ENCODE measurements around the gene KIAA0232.
"Not testable (repeated sequence)": the region's sequence is repeated elsewhere in the genome, so short reads cannot be mapped to it uniquely, and the experiment has no call there.

Gene KIAA0232

DNA sequence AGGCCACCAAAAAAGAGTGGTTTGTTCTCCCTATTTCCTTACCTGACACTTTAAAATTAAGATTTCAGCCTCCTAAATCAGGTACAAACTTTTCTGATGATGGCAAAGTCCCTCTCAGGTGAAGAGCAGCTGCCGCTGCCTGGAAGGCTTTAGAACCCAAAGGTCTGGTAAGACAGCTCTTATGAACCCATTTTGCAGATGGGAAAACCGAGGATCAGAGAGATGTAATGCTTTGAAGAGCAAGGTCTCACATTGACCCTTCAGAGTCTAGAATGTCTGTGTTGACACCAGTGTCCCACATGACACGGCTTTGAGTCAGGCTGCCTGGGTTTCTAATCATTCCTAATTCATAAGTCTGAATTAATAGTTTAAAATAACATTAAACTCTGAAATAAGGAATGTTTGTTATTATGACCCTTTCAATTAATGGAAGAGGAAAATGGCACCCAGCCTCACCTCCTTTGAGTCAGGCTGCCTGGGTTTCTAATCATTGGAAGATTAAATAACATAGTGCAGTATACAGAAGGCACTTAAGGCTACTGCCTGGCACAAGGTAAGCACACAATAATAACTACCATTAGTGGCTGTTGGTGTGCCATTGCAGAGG lies 27.9 kb upstream of the KIAA0232 start:
- no peak for DNase-seq

GRCh38 chr4:6755088-6755753 lies 27.3 kb upstream of the KIAA0232 start:
- no peak for DNase-seq

GRCh38 chr4:6756345-6756744 lies 26.2 kb upstream of the KIAA0232 start:
- not testable (repeated sequence) for DNase-seq

- no peak for DNase-seq
Observed at GRCh38 chr4:6758728-6759127, 23.8 kb upstream of the KIAA0232 start.

- DNase-seq = no peak
Observed at GRCh38 chr4:6760865-6761264, 21.7 kb upstream of the KIAA0232 start.

DNA sequence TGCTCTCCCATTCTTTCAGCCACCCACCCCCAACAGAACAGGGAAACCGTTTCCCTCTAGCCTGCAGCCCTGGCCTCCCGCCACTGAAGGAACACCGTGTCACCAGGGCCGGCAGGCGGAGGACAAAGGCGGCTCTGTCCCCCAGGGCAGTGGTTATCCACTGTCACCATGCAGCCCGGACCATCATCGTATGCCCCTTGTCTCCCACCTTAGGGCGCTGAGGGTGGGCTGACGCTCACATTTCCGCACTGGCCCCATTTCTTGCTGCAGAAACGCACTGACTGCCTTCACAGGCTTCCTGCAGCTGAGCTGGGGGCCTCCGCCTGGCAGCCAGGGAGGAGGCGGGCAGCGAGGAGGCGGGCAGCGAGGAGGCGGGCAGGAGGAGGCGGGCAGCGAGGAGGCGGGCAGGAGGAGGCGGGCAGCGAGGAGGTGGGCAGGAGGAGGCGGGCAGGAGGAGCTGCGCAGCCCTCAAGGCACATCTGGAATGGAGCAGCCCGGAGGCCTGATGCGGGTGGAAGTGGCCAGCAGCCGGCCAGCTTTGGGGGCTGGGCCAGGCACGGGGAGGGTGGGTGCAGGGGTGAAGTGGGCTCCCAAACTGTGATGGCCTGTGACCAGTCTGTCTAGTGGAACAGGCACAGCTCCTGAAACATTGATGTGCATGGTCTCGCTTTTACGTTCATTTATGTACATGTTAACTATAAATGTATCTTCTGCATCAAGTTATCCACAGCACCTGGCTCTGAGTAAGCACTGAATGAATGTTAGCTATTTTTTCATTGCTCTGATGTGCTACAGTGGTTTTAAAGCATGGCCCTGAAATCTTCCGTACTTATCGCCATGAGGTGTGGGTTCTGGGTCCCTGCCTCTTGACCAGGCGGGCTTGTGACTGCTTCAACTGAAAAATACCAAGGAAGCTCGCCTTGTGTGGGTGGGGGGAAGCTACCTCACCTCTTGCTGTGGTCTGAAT lies 20.6 kb upstream of the KIAA0232 start:
- DNase-seq = no peak

DNA sequence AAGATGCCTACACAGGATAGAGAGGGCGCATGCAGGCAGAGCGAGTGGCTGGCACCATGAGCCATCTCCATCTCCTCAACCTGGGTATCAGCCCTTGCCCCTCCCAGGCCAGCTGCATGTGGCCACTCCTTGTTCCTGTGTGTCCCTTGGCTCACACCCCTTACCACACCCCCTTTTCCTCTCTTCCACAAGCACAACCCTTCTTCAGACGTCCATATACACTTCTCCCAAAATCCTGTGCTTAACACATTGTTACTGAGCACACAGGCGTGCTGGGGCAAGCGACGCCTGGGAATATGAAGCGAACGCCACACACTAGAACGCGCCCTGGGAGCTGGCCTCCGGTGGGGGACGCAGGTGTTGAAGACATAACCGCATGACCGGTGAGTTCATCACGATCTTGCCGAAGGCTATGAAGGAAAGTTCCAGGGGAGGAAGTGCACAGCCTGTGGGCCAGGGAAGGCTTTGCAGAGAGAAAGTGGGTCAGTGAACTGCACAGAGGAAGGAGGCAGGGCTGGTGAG lies 19.1 kb upstream of the KIAA0232 start:
- DNase-seq = no peak

DNA sequence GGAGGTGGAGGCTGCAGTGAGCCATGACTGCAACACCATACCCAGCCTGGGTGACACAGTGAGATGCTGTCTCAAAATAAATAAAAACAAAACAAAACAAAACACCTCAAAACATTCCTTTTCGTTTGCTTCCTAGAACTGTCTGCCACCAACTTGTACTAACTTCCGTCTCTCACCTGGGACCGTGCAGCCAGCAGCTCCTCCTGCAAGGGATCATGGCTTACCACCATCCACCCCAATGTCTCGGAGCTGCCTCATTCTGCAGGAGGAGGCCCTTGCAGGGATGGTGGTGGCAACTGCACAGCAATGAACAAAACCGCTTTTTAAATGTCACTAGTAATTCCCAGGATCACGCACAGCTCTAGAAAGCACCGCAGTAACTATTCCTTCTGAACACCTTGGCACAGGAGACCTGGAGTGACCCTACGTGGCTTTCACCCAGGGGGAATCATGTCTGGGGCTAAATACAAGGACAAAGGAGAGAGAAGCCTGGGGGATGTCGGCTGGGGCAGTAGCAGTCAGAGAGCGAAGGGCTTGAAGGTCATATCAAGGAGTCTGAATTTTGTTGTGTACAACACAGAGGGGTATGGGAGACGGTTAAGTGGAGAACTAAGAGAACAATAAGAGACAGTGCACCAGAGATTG lies 17.4 kb upstream of the KIAA0232 start:
- DNase-seq = no peak

DNA sequence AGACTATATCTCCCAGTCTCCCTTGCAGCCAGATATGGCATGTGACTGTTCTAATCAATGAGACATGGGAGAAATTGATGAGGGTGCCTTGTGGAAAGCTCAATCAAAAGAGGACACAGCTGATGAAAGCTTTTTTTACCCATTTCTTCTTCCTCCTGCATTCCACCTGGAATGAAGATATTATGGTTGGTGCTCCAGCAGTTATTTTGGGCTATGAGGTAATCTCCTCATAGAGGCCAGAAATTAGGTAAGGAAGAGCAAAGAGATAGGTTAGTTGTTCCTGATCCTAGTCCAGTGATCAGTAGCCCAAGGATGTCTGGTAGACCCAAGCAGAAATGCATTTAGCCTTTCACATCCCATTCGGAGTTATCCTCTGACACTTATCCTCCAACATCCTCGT lies 16.8 kb upstream of the KIAA0232 start:
- DNase-seq = no peak

DNA sequence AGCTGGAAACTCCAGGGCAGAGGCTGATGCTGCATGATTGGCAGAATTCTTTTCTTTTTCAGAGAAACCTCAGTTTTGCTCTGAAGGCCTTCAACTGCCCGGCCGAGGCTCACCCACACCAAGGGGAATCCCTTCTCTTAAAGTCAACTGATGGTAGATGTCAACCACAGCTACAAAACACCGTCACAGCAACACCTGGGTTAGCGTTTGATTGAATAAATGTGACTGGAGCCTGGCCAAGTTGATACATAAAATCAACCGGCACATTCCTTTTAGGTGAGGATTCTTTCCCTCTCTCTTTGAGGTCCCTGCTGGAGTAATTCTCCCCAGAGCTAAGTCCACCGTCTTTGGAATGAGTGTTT lies 15.2 kb upstream of the KIAA0232 start:
- DNase-seq = no peak

GRCh38 chr4:6767748-6768538 lies 14.6 kb upstream of the KIAA0232 start:
- no peak for DNase-seq

- peak; percentile 87 to 93 (median 88) for DNase-seq
Observed at GRCh38 chr4:6768539-6768905, 14.0 kb upstream of the KIAA0232 start.

DNA sequence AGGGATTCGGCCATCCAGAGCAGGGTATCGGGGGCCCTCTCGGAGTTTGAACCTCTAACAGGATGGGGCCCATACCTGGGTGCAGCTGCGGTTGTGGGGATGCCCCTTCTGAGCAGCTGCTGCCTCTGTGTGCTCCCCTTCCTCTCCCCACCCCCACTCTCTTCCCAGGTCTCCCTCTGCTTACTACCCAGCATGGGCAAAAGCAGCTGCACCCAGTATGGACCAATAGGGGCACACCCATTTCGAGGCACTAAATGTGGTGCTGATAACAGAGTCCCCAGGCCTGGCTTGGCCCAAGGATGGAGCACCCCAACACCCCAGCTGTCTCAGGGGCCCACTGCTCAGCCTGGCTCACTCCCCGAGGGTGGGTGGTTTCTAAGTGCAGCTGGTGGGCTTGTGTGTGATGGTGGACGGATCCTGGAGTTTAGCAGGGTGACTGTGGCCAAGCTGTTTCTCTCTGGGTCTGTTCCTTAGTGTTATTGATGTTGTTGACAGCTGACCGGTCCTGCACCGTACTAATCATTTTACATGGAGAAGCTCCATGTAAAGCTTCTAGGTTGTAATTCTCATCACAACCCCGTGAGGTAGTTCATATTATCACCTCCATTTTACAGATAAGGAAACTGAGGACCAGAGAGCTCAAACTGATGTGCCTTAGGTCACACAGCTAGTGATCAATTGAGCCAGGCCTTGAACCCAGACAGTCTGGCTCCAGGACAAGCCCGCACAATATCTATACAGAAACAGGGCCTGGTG lies 13.1 kb upstream of the KIAA0232 start:
- no peak for DNase-seq

DNA sequence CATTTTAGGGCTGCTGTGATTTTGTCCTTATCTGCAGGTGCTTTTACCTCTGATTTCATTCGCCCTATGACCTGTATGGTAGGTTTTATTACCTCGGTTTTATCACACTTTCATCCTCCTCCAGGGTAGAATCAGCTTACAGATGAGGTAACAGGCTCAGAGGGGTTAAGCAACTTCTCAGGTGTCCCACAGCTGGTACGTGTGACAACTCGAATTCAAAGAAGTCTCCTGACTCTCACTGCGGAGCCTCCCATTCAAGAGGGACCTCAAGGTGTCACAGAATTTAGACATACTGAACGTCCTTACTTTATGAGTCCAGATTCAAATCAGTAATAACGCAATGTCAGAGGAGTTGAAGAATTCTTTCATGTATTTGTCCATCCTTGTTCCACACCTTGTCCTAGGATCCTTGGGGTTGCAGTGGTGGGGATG lies 12.5 kb upstream of the KIAA0232 start:
- DNase-seq = no peak

- no peak for DNase-seq
Observed at GRCh38 chr4:6770581-6771228, 11.8 kb upstream of the KIAA0232 start.

- no peak for DNase-seq
Observed at GRCh38 chr4:6771229-6771671, 11.3 kb upstream of the KIAA0232 start.

DNA sequence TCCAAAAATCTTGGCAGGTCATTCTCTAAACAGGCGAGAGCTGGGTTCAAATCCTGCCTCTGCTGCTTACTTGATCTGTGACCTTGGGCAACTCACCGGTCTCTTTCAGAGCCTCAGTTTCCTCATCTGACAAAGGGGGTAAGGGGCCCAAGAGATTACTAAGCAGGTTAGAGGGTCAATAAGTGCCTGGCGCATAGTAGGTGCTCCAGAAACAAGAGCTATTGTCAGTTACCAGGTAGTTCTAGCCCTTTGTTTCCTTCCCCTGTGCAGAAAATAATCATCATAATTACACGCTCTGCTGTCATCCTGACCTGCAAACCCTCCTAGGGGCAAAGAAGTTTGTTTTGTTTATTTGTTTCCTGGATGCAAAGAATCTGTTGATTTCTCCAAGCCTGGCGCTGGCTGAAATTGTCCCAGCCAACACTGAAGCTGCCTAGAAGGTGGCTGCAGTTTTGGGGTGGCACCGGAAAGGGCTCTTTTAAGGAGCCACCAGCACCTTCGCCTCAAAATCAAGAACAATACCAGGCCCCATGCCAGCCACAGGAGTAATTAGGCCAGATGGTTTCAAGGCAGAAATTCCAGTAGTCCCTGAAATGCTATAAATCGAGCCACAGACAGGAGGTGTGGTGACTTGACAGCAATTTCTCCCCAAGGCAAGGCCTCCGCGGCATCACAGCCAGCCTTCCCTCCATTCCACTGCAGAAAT lies 10.2 kb upstream of the KIAA0232 start:
- DNase-seq = no peak

DNA sequence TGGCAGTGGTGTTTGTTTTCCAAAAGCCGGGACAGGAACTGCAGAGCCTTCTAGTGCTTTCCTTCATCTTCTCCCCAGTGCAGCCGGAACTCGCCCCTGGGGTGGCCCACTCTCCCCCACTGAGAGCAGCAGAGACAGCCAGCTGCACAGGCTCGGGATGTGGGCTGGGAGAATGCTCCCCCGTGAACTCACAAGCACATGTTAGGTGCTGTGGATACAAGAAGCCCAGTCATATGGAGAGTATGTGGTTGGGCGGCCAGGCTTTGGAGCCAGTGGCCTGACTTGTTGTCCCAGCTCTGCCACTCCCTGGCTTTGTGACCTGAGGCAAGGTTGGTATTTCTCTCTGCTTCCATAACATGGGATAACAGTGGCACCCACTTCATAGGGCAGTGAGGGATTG lies 9.4 kb upstream of the KIAA0232 start:
- no peak for DNase-seq

DNA sequence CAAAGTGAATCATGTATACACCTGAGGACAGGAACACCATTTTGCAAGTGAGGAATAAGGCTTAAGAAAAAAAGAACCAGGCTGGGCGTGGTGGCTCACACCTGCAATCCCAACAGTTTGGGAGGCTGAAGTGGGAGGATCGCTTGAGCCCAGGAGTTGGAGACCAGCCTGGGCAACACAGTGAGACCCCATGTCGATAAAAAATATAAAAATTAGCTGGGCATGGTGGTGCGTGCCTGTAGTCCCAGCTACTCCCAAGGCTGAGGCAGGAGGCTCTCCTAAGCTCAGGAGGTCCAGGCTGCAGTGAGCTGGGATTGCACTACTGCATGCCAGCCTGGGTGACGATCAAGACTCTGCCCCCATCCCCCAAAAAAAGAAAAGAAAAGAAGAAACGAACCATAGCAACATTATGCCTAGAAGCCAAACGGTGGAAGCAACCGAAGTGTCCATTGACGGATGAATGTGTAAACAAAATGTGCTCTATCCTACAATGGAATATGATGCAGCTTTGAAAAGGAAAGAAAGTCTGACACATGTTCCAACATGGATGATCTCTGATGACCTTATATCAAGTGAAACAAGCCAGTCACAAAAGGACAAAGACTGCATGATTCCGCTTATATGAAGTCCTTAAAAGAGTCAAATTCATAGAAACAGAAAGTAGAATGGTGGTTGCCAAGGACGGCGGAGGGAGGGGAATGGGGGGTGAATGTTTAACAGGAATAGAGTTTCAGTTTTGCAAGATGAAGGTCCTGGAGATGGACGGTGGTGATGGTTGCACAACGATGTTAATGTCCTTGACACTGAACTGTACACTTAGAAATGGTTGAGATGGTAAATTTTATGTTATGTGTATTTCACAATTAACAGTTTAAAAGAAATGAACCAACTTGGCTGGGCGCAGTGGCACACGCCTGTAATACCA lies 8.6 kb upstream of the KIAA0232 start:
- peak; percentile 22 to 43 (median 38) for DNase-seq
